GM21515 (cell line): Measurements from ENCODE around the gene GEMIN5.

Experiments used
- ATAC-seq: cut with Tn5 transposase; IDR thresholded peaks from one replicate; pipeline ENCODE4 v1.9.1; 2021; ENCODE audit not compliant: unreplicated experiment

GEMIN5 gene

DNA sequence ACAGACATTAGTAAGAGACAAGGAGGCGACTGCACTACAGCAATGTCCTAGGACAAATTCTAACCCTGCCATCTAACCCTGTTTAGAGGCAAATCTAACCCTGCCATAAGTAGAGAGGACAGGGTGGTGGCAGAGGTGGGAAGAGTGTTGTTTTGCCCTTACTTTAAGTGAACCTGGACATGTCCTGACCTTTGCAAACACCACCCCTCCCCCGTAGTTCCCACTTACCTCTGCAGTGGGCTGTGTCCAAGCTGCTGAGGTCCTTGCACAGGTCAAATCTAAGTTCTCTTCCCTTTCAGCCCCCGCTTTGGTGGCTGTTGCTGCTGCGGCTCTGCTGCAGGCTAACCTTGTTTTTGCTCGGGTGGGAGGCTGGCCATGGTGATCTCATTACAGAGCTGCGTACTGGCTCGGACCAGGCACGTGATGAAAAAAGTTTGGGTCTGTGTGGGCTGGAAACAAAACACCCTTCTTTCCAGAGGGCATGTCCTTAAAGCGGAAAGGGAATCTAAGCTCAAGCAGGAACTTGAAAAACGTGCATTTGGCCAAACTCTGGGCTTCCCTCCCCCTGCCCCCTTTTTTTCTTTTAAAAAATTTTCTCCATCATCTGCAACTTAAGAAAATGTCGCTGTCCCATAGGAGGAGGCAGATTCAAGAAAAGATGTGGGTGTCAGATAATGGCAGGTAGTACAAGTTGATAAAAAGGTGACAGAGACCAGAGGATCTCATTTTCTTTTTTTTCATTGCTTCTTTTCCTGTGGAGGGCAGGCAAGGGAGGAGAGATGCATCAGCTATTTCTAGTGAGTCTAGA is 87.6 kb downstream of the GEMIN5 start, which contains the start of gene FAXDC2:
FAXDC2 (minus strand) TSS at position 349 of the 808 bp plus-strand sequence. CDS start 12,425 bp downstream, outside the sequence.
- ATAC-seq, result no peak

- no peak for ATAC-seq
These were observed 88.2 kb downstream of the GEMIN5 start for GRCh38 chr5:154849791-154850201.

GRCh38 chr5:154849264-154849785 is 88.7 kb downstream of the GEMIN5 start:
- no peak for ATAC-seq

GRCh38 chr5:154844809-154845208 is 93.2 kb downstream of the GEMIN5 start:
- ATAC-seq, result no peak

GRCh38 chr5:154842689-154843530 is 95.1 kb downstream of the GEMIN5 start:
- no peak for ATAC-seq

GRCh38 chr5:154841273-154841661 is 96.7 kb downstream of the GEMIN5 start:
- ATAC-seq, result no peak

DNA sequence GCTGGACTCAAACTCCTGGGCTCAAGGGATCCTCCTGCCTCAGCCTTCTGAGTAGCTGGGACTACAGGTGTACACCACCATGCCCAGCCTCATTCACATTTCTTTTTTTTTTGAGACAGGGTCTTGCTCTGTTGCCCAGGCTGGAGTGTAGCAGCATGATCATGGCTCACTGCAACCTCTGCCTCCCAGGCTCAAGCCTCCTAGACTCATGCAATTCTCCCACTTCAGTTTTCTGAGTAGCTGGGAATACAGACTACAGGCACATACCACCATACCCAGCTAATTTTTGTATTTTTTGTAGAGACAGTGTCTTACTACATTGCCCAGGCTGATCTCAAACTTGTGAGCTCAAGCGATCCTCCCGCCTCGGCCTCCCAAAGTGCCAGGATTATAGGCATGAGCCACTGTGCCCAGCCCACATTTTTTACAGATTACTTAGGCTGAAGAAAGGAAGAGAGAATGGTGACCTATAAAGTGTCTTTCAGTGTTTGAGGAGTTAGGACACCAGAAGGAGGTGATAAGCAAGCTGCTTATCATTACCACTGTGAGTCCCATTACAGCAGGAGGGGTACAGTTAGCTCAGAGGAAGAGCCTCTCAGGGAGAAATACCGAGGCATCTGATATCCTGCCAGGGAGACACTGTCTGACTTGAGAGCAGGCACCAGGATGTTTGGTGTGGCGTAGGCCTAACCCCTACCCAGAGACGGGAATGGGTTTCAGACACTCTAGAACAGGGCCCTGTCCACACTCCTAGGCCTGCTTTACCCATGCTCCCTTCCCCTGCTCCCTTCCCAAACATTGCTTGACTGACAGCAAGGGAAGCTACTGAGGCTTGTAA is 97.4 kb downstream of the GEMIN5 start:
- ATAC-seq, result no peak
